ENCODE measurements around the gene SOBP. TPM values are rescaled to one million over a fixed set of nuclear protein-coding genes. Genes with fewer than 3 reads are reported as not detected.

SOBP gene
- total and polyA plus RNA-seq, 2 experiments from 2014 or later: 1.5 to 3.0 TPM

DNA sequence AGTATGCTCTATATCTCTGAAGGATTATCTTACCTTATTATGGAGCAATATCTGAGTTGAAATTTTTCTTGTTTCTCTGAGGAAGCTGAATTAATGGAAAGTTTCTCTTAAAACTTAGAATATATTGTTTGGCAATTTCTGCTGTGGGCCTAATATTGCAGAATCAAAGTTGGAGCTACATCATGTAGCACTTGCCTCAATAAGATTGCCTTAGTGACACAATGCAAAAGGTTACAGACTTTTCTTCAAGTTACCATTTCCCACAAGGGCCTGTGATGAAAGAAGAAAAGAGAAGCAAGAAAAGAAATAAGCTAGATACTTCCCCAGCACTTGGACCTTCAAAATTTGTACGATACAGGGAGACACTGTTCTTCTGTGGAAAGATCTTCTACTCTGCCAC lies 151.2 kb downstream of the SOBP start (continued):
- TF ChIP-seq, protein P1, sequence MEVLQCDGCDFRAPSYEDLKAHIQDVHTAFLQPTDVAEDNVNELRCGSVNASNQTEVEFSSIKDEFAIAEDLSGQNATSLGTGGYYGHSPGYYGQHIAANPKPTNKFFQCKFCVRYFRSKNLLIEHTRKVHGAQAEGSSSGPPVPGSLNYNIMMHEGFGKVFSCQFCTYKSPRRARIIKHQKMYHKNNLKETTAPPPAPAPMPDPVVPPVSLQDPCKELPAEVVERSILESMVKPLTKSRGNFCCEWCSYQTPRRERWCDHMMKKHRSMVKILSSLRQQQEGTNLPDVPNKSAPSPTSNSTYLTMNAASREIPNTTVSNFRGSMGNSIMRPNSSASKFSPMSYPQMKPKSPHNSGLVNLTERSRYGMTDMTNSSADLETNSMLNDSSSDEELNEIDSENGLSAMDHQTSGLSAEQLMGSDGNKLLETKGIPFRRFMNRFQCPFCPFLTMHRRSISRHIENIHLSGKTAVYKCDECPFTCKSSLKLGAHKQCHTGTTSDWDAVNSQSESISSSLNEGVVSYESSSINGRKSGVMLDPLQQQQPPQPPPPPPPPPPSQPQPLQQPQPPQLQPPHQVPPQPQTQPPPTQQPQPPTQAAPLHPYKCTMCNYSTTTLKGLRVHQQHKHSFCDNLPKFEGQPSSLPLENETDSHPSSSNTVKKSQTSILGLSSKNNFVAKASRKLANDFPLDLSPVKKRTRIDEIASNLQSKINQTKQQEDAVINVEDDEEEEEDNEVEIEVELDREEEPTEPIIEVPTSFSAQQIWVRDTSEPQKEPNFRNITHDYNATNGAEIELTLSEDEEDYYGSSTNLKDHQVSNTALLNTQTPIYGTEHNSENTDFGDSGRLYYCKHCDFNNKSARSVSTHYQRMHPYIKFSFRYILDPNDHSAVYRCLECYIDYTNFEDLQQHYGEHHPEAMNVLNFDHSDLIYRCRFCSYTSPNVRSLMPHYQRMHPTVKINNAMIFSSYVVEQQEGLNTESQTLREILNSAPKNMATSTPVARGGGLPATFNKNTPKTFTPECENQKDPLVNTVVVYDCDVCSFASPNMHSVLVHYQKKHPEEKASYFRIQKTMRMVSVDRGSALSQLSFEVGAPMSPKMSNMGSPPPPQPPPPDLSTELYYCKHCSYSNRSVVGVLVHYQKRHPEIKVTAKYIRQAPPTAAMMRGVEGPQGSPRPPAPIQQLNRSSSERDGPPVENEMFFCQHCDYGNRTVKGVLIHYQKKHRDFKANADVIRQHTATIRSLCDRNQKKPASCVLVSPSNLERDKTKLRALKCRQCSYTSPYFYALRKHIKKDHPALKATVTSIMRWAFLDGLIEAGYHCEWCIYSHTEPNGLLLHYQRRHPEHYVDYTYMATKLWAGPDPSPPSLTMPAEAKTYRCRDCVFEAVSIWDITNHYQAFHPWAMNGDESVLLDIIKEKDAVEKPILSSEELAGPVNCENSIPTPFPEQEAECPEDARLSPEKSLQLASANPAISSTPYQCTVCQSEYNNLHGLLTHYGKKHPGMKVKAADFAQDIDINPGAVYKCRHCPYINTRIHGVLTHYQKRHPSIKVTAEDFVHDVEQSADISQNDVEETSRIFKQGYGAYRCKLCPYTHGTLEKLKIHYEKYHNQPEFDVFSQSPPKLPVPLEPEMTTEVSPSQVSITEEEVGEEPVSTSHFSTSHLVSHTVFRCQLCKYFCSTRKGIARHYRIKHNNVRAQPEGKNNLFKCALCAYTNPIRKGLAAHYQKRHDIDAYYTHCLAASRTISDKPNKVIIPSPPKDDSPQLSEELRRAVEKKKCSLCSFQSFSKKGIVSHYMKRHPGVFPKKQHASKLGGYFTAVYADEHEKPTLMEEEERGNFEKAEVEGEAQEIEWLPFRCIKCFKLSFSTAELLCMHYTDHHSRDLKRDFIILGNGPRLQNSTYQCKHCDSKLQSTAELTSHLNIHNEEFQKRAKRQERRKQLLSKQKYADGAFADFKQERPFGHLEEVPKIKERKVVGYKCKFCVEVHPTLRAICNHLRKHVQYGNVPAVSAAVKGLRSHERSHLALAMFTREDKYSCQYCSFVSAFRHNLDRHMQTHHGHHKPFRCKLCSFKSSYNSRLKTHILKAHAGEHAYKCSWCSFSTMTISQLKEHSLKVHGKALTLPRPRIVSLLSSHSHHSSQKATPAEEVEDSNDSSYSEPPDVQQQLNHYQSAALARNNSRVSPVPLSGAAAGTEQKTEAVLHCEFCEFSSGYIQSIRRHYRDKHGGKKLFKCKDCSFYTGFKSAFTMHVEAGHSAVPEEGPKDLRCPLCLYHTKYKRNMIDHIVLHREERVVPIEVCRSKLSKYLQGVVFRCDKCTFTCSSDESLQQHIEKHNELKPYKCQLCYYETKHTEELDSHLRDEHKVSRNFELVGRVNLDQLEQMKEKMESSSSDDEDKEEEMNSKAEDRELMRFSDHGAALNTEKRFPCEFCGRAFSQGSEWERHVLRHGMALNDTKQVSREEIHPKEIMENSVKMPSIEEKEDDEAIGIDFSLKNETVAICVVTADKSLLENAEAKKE (CRISPR knock-in tag; IDR thresholded peaks at IDR 0.05): no peak

DNA sequence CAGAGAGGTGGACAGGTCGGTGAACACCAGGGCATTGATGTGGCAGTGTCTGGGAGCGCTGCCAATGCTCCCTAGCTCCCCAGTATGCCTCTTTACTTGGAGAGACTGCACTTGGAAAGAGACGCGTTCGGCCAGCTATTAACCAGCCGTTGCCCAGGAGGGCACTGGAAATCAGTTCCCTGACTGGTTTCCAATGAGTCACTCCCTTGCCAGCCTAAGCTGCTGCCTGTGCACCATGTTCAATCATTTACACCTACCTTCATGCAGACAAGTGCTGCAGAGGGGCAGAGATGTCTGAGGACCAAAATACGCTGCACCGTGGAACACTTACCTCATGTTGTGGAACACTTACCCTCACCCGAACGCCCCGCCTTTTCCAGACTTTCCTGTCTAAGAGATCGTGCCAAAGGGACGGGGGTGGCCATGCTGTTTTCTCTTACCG lies 151.6 kb downstream of the SOBP start:
- Mint-ChIP-seq H3K4me1 (peaks cover 2% of the 10 kb centered on the region; the same call in 1 of the 3 replicates), H3K9me3 (no peaks in the 10 kb centered on the region), H3K27me3 (ENCODE audit: insufficient read depth, low read depth, poor library complexity) (peaks cover 3% of the 10 kb centered on the region), H3K36me3 (ENCODE audit: low read depth) (no peaks in the 10 kb centered on the region), H3K4me3 (no peak overlapping the region), H3K27ac (no peak overlapping the region)
- DNase-seq (ENCODE audit: low spot score) (no peak), ATAC-seq (no peak)
- no peak overlapping the region for H2AFZ ChIP-seq
- H3K4me2 ChIP-seq: no peak overlapping the region
- no peak overlapping the region for H3K27ac ChIP-seq (ENCODE audit: low read depth)
- H3K4me3 ChIP-seq: no peak overlapping the region
- H3K36me3 ChIP-seq (ENCODE audit: insufficient read depth): no peaks in the 10 kb centered on the region
- H3K27me3 ChIP-seq (ENCODE audit: insufficient read depth): no peaks in the 10 kb centered on the region
- H3F3A ChIP-seq (replicated peaks; ENCODE audit: low read depth): no peaks in the 10 kb centered on the region
- H3K4me1 ChIP-seq (ENCODE audit: insufficient read depth): peaks cover 5% of the 10 kb centered on the region; the same call in 1 of the 2 replicates
- no peaks in the 10 kb centered on the region for H3K79me2 ChIP-seq (replicated peaks; ENCODE audit: insufficient read depth)
- H3K9me2 ChIP-seq (ENCODE audit: insufficient read depth): no peaks in the 10 kb centered on the region
- H4K20me1 ChIP-seq (replicated peaks; ENCODE audit: insufficient read depth): no peaks in the 10 kb centered on the region
- TF ChIP-seq NANOG (IDR thresholded peaks at IDR 0.05; ENCODE audit: borderline replicate concordance) (no peak), JUNB (IDR thresholded peaks at IDR 0.05; ENCODE audit: unreplicated experiment) (no peak), ZNF114 (CRISPR knock-in tag; IDR thresholded peaks at IDR 0.05) (no peak), STAT1 (IDR thresholded peaks at IDR 0.05; ENCODE audit: unreplicated experiment) (no peak), POLR2AphosphoS5 (IDR thresholded peaks at IDR 0.05; ENCODE audit: low read depth) (no peak), ZNF331 (CRISPR knock-in tag; IDR thresholded peaks at IDR 0.05; ENCODE audit: low read depth) (no peak), CREB1 (CRISPR knock-in tag; IDR thresholded peaks at IDR 0.05; ENCODE audit: low read depth) (no peak)
- TF ChIP-seq, protein P2, sequence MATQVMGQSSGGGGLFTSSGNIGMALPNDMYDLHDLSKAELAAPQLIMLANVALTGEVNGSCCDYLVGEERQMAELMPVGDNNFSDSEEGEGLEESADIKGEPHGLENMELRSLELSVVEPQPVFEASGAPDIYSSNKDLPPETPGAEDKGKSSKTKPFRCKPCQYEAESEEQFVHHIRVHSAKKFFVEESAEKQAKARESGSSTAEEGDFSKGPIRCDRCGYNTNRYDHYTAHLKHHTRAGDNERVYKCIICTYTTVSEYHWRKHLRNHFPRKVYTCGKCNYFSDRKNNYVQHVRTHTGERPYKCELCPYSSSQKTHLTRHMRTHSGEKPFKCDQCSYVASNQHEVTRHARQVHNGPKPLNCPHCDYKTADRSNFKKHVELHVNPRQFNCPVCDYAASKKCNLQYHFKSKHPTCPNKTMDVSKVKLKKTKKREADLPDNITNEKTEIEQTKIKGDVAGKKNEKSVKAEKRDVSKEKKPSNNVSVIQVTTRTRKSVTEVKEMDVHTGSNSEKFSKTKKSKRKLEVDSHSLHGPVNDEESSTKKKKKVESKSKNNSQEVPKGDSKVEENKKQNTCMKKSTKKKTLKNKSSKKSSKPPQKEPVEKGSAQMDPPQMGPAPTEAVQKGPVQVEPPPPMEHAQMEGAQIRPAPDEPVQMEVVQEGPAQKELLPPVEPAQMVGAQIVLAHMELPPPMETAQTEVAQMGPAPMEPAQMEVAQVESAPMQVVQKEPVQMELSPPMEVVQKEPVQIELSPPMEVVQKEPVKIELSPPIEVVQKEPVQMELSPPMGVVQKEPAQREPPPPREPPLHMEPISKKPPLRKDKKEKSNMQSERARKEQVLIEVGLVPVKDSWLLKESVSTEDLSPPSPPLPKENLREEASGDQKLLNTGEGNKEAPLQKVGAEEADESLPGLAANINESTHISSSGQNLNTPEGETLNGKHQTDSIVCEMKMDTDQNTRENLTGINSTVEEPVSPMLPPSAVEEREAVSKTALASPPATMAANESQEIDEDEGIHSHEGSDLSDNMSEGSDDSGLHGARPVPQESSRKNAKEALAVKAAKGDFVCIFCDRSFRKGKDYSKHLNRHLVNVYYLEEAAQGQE (IDR thresholded peaks at IDR 0.05; ENCODE audit: unreplicated experiment): no peak
- TF ChIP-seq, protein P3, sequence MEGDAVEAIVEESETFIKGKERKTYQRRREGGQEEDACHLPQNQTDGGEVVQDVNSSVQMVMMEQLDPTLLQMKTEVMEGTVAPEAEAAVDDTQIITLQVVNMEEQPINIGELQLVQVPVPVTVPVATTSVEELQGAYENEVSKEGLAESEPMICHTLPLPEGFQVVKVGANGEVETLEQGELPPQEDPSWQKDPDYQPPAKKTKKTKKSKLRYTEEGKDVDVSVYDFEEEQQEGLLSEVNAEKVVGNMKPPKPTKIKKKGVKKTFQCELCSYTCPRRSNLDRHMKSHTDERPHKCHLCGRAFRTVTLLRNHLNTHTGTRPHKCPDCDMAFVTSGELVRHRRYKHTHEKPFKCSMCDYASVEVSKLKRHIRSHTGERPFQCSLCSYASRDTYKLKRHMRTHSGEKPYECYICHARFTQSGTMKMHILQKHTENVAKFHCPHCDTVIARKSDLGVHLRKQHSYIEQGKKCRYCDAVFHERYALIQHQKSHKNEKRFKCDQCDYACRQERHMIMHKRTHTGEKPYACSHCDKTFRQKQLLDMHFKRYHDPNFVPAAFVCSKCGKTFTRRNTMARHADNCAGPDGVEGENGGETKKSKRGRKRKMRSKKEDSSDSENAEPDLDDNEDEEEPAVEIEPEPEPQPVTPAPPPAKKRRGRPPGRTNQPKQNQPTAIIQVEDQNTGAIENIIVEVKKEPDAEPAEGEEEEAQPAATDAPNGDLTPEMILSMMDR (conservative IDR thresholded peaks at IDR 0.05; ENCODE audit: low read depth in 2 of 2): no peak
